HUES48 (cell line): Measurements from ENCODE around the gene DDX49.
A peak's percentile ranks its signal among the peaks of the same experiment; 100 is the strongest.

Source experiments
- H3K27ac ChIP-seq: one replicate; pipeline ENCODE4 v1.7.0; 2013; ENCODE audit warnings: low read depth, low read length, inconsistent platforms
- H3K27me3 ChIP-seq: 2 replicates; pipeline ENCODE4 v1.6.1; 2013; ENCODE audit warnings: mild to moderate bottlenecking, low read length; ENCODE audit not compliant: control insufficient read depth, insufficient read depth
- H3K36me3 ChIP-seq: 2 replicates; pipeline ENCODE4 v1.6.1; 2013; ENCODE audit warnings: low read length; ENCODE audit not compliant: control insufficient read depth, insufficient read depth
- H3K4me1 ChIP-seq: 2 replicates; pipeline ENCODE4 v1.6.1; 2013; ENCODE audit warnings: mild to moderate bottlenecking, low read length; ENCODE audit not compliant: control insufficient read depth, insufficient read depth
- H3K4me3 ChIP-seq: 2 replicates; pipeline ENCODE4 v1.5.1; 2013; ENCODE audit warnings: mild to moderate bottlenecking, low read depth, low read length
- H3K9ac ChIP-seq: 2 replicates; pipeline ENCODE4 v1.6.1; 2013; ENCODE audit warnings: mild to moderate bottlenecking, low read depth, low read length, moderate library complexity
- H3K9me3 ChIP-seq: 2 replicates; pipeline ENCODE4 v1.6.1; 2013; ENCODE audit warnings: low read length; ENCODE audit not compliant: control insufficient read depth, insufficient read depth

DDX49 gene

GRCh38 chr19:18939163-18939562 is 19.6 kb downstream of the DDX49 start:
- Histone ChIP-seq H3K4me3 (0 out of 2 replicates have a peak overlapping the region, but pooled peaks have one; percentile 82), H3K27me3 (no peaks in the 10 kb centered on the region; the same call in 1 of the 2 replicates), H3K9ac (no peak overlapping the region), H3K4me1 (peaks cover 13% of the 10 kb centered on the region; the same call in 1 of the 2 replicates), H3K27ac (no peak overlapping the region), H3K36me3 (peaks cover 9% of the 10 kb centered on the region), H3K9me3 (no peaks in the 10 kb centered on the region)

GRCh38 chr19:18939922-18940768 is 20.6 kb downstream of the DDX49 start:
- Histone ChIP-seq H3K36me3 (peaks cover 5% of the 10 kb centered on the region), H3K4me3 (peak overlapping the region; percentile 82), H3K4me1 (peaks cover 13% of the 10 kb centered on the region; the same call in 1 of the 2 replicates), H3K9me3 (no peaks in the 10 kb centered on the region), H3K27me3 (no peaks in the 10 kb centered on the region; the same call in 1 of the 2 replicates), H3K9ac (peak overlapping the region; percentile 41; the same call in 1 of the 2 replicates), H3K27ac (peak overlapping the region; percentile 0)

GRCh38 chr19:18940769-18941627 is 21.5 kb downstream of the DDX49 start, which contains the start of gene HOMER3:
HOMER3 (minus strand) TSS chr19:18941217; CDS start chr19:18938982, 2,235 bp downstream.
- H3K27ac ChIP-seq: no peak within 1 kb of the TSS
- peak within 1 kb of the TSS; percentile 41; the same call in 1 of the 2 replicates for H3K9ac ChIP-seq

DNA sequence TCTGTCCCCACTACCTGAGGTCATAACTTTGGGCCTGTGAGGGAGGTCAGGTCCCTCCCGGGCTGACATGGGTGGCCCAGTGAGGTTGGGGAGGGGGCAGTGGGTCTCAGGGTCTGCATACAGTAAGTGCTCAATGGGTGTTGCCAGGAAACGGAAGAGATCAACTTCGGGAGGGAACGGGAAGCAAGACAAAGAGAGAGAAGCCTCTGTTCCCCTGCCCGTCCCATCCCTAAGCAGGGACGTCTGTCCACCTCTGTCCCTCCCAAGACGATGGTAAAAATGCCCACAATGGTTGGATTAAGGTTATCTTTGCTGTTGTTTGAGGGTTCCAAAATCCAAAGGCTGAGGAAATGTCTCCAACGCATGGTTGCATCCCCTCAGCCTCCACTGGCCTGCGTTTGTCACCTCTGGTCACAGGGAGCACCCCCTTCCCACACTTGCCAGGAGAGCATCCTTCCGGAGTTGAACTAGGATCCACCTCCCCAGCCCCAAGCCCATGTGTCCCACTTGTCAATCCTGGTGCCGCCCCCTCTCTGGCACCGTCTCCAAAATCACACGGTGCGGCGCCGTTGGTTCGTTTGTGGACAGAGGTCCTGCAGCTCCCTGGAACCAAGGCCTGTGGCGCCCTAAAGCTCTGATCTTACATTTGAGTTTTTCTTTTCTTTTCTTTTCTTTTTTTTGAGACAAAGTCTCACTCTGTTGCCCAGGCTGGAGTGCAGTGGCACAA is 22.3 kb downstream of the DDX49 start:
- H3K4me1 ChIP-seq: peaks cover 13% of the 10 kb centered on the region; the same call in 1 of the 2 replicates
- H3K27ac ChIP-seq: no peak overlapping the region
- no peaks in the 10 kb centered on the region for H3K9me3 ChIP-seq
- no peaks in the 10 kb centered on the region; the same call in 1 of the 2 replicates for H3K27me3 ChIP-seq
- no peak overlapping the region for H3K9ac ChIP-seq
- H3K36me3 ChIP-seq: peaks cover 5% of the 10 kb centered on the region
- peak overlapping the region; percentile 32; the same call in 1 of the 2 replicates for H3K4me3 ChIP-seq

More at GRCh38 chr19:18940769-18941627, 21.5 kb downstream of the DDX49 start, which contains the start of gene HOMER3:
- Histone ChIP-seq H3K36me3 (peaks cover 5% of the 10 kb centered on the region), H3K4me3 (peak within 1 kb of the TSS; percentile 82), H3K4me1 (peaks cover 13% of the 10 kb centered on the region; the same call in 1 of the 2 replicates), H3K9me3 (no peaks in the 10 kb centered on the region), H3K27me3 (no peaks in the 10 kb centered on the region; the same call in 1 of the 2 replicates)

DNA sequence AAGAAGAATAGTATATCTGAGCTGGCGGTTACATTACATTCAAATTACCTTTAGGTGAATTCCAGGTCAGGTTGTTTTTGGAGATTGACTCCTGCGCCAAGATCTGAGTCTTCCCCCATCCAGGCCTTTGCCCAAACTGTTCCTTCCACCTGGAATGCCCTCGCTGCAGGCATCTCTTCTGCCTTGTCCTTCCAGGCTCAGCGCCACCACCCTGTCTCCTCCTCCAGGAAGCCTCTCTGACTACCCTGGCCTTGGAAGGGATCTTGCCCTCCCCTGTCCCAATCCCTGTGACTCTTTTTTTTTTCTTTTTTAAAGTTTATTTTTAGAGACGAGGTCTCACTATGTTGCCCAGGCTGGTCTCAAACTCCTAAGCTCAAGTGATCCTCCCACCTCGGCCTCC is 23.2 kb downstream of the DDX49 start:
- H3K27ac ChIP-seq: no peak overlapping the region
- H3K9me3 ChIP-seq: no peaks in the 10 kb centered on the region
- H3K36me3 ChIP-seq: peaks cover 5% of the 10 kb centered on the region
- no peak overlapping the region for H3K4me3 ChIP-seq
- H3K27me3 ChIP-seq: no peaks in the 10 kb centered on the region; the same call in 1 of the 2 replicates
- H3K4me1 ChIP-seq: peaks cover 13% of the 10 kb centered on the region; the same call in 1 of the 2 replicates
- no peak overlapping the region for H3K9ac ChIP-seq

DNA sequence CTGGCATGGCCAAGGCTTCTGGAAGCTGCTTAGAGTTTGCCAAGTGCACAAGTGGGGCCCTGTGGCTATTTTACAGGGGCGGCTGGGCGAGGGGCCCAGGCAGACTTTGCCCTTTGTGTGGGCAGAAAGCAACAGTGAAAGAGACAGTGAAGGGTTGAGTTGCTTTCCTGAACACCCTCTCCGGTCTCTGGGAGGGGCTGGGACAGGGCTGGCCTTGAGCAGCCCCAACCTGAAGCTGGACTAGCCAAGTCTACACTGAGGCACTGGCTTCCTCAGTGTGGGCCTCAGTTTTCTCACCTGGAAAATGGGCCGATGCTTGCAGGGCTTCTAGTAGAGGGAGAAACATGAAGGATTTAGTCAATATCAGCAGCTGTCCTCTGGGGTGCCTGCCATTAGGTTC is 23.9 kb downstream of the DDX49 start:
- H3K9me3 ChIP-seq: no peaks in the 10 kb centered on the region
- H3K4me3 ChIP-seq: no peak overlapping the region

DNA sequence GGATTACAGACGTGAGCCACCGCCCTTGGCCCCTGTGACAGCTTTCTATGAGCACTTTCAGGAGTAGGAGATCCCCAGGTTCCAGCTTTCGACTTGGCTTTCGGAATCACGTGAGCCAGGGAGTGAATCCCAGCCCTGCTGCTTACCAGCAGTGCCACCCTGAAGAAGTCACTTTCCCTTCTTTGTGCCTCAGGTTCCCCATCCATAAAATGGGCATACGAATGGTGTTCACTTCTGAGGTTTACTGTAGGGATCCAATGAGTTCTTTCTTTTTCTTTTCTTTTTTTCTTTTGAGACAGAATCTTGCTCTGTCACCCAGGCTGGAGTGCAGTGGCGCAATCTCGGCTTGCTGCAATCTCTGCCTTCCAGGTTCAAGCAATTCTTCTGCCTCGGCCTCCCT is 25.8 kb downstream of the DDX49 start:
- Histone ChIP-seq H3K36me3 (no peaks in the 10 kb centered on the region), H3K9ac (no peak overlapping the region), H3K27me3 (no peaks in the 10 kb centered on the region; the same call in 1 of the 2 replicates), H3K9me3 (no peaks in the 10 kb centered on the region), H3K4me1 (peaks cover 7% of the 10 kb centered on the region; the same call in 1 of the 2 replicates), H3K27ac (no peak overlapping the region), H3K4me3 (no peak overlapping the region)

More for the DNA sequence above, 23.9 kb downstream of the DDX49 start:
- Histone ChIP-seq H3K27ac (no peak overlapping the region), H3K36me3 (peaks cover under 1% of the 10 kb centered on the region; the same call in 1 of the 2 replicates), H3K4me1 (peaks cover 13% of the 10 kb centered on the region; the same call in 1 of the 2 replicates), H3K27me3 (no peaks in the 10 kb centered on the region; the same call in 1 of the 2 replicates), H3K9ac (no peak overlapping the region)

- Histone ChIP-seq H3K27ac (no peak overlapping the region), H3K9me3 (no peaks in the 10 kb centered on the region), H3K36me3 (no peaks in the 10 kb centered on the region), H3K9ac (no peak overlapping the region), H3K4me3 (no peak overlapping the region), H3K4me1 (peaks cover 7% of the 10 kb centered on the region; the same call in 1 of the 2 replicates), H3K27me3 (no peaks in the 10 kb centered on the region)
Observed at GRCh38 chr19:18946335-18946734, 26.8 kb downstream of the DDX49 start.

DNA sequence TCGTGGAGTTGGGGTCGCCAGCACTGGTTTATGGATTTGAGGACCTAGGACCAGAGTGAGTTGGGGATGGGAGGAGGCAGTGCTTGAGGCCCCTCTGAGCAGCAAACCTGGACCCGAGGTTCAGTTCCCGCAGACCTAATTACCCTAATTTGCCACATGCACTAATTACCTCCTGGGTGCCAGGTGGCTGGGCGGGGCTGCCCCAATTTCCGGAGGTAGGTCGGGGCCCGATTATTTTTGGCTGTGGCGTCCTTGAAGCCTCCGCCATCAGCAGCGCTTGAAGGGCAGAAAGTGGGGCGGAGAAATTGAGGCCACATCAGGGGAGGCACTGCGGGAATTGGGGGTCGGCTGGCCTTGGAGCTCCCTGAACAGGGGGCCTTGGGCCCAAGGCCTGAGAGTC is 27.4 kb downstream of the DDX49 start:
- Histone ChIP-seq H3K27ac (no peak overlapping the region), H3K36me3 (no peaks in the 10 kb centered on the region), H3K9me3 (no peaks in the 10 kb centered on the region), H3K4me3 (no peak overlapping the region), H3K4me1 (peaks cover 1% of the 10 kb centered on the region; the same call in 1 of the 2 replicates), H3K9ac (no peak overlapping the region), H3K27me3 (no peaks in the 10 kb centered on the region)
